ENCODE measurements around the gene LRRFIP1.

The LRRFIP1 gene

DNA sequence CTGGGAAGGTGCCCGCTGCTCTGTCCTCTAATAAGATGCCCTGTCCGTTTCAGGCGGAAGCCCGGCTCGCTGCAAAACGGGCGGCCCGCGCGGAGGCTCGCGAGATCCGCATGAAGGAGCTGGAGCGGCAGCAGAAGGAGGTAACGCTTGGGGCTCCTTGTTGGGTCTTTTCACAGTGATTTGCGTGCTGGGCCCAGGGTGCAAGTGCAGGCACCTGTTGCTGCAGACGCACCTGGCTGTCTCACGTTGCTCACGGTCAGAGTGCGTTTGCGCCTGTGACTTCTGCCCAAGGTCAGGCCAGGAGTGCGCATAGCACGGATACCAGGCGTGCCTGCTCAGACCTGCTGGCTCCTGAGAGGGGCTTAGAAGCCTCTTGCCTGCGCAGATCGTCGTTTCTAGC lies 81.1 kb downstream of the LRRFIP1 start:
- no peak for DNase-seq

DNA sequence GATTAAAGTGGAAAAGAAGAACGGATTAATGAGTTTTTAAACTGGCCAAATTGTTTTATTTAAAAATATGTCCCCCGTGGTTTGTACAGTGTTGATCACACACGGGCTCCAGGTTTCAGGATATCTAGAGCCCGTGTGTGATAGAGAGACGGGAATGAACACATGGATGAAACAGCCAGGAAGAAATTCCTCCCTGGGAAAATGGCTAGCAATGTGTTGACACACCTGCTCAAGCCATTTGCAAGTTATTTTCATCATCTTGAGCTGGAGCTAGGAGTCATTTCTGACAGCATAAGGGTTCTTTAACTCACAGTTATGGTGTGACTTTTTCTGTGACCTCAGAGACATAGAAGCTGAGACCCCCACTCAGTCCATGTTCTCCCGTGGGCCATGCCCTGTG lies 81.6 kb downstream of the LRRFIP1 start:
- no peak for DNase-seq

DNA sequence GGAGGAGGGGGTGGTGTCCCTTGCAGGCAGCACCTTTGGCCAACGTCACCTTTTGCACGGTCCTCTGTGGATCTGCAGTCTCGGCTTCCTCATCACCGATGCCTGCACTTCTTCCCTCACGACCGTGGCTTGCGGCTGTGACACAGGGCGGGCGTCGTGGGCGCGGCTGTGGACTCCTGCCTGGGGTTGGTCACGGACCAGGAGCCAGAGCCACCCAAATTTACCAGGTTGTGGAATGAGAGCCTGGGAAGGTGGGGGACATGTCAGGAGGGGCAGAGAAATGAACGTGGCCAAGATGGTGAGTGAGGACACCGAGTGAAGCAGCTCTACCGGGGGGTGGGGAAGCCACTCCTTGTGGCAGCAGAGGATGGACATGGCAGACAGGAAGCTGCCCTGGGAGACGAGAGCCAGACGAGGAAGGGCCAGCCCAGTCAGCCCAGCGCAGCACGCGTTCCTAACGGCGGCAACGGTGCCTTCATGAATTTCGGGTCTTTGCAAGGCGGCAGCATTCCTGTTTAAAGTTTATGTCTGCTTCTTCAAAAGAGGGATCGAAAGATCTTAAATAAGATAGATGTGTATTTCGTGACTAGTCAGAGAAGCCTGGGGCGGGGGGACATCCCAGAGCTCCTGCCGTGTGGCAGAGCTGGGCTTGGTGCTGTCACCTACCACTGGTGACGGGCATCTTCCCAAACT lies 84.2 kb downstream of the LRRFIP1 start:
- no peak for DNase-seq

DNA sequence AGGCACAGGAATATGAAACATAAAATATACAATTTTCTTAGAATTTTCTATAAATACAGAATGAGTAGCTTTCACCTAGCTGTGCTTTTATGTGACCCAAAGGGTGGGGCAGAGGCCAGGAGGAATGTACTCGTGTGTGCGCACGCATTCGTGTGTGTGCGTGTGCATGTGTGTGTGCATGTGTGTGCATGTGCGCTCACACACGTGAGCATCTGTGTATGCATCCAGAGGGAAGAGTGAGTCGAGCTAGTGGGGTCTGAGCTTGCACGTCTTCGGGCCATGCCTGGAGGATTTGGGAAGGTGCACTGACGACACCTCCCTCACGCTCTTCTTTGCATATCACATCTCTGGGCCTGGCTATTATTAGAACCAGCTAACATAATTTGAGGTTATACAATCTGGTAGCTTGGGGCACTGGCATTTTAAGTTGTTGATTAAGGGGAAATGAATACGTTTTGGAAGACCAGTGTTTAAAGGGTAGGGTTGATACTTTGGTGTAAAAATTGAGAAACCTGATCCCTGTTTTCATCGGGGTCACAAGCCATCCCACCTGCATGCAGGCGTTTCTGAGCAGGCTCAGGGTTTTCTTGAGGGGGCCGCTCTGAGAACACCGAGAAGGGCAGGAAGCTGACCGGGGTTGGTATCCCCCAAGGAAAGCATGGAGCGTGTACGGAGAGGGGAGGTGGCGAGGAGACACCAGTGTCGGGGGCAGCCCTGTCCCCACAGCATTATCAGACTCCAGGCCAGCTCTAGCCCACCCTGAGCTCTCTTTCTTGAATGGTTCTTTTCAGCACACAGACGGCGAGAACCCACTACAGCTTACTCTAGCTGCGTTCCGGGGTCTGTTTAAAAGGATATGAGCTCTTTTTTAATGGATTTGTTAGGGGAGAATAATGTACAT lies 85.3 kb downstream of the LRRFIP1 start:
- no peak for DNase-seq

DNA sequence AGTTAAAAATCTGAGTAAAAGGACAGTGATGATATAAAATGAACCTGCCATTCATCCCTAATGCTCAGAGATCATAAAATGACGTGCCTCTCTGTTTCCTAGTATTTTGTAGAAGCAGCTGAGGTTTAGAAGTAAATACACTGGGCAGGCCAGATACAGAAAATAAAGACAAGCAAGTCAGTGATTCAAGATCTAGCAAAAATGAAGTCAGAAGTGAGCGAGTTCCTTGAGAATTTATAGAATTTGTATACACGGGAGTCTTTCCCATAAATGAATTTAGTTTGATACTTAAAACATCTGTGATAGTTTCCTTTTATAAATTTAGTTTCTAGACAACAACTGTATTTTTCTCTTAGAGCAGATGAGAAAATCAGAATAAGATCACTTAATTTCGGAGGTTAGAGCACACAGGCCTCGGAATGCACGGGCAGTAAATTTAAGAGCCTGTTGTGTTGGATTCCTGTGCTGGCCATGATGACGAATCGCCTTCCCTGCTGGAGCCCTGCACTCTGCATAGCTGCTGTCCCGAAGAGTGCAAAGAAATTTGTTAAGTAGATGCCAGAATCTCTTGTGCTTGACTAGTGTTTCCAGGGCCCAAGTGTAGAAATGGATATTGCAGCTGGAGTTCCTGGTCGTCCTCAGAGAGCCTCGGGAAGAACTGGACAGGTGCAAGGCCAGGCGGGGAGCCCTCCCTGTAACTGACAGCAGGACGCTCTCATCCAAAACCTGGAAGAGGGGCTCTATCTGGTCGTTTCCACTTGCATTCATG lies 87.5 kb downstream of the LRRFIP1 start:
- DNase-seq, result no peak

DNA sequence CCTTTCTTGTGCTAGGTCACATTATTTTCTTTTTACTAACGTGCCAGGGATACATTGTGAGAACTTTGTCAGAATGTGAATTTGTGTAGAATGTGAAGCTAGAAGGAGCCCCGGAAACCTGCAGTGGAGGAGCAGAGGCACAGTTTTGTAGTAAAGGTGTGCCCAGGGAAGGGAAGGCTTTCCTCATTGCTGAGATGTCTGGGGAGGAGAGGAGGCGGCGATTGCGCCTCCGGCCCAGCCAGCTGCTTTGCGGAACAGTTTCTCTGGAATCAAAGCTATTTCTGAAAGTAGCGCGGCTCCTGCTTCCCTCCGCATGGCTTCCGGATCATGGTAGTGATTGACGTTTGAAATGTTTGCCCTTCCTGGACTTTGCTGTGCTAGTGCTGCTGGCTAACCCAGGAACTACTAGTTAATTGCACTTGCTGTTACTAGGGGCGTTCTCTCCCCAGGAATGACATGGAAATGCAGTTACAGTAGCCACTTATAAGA lies 88.1 kb downstream of the LRRFIP1 start:
- no peak for DNase-seq

DNA sequence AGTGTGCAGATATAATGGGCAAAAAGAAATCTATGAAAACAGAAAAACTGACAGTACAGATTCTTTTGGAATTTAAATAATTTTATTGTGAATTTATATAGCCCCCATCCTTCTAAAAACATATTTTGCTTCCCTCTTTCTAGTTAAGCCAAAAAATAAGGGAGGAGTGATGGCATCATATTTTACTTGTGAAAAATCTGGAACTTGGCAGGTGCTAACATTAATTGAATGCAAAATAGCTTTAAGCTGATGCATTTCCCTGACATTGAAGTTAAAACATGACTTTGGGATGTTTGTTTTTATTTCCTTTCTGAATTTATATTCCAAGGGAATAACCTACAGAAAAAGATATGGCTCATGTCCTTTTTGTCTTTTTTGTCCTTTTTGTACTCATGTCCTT lies 88.6 kb downstream of the LRRFIP1 start:
- DNase-seq, result no peak

DNA sequence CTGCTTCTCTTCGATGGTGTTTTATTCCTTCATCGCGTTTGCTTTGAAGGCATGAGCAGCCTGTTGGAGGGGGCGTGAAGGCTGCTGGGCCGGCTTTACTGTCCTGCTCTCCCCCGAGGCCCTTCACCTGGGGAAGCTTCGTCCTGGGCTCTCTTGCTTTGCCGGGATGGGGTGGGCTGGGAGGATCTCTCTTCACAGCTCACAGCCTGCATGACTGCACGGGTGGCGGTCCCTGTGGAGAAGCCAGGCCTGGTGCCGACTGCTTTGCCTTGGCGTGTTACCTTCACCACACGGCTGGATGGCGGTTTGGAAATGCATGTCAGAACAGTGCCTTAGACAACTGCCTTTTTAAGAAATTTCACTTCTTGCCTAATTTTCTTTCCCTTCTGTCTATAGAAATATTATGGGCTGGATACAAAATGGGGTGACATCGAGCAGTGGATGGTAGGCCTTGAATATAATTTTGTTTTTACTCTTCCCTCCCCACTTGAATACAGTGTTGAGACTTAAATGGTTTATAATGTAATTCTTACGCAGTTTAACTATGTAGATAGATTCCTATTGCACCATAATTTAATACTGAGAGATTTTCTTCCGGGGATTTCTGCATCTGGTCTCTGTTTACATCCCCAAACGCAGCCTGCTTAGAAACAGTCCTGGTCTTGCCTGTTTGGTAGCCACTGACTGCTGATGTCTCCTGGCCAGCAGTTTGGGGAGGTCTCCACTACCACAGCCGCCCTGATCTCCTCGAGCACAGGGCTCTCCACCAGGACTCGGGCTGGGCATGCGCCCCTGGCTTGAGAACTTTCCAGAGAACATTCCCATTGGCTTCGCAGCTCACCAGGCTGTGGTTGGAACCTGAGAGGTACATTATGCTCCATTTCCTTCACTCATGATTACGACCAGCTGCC lies 90.2 kb downstream of the LRRFIP1 start:
- DNase-seq, result no peak

DNA sequence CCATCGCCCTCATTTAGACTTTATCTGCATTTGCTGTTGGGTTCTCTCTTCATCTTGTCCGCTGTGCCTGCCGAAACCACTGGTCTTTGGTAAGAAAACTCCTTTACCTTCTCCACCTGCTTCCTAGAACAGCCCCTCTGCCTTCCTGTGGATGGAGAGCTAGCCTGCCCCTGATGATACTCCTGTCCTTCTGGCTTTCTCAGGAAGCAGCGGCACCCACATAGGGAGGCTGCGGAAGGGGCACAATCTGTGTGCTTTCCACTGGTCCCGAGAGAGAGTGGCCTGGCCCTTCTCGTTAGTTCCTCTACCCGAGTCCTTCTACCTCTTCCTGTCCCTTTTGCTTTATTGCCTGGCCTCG lies 90.9 kb downstream of the LRRFIP1 start:
- no peak for DNase-seq

DNA sequence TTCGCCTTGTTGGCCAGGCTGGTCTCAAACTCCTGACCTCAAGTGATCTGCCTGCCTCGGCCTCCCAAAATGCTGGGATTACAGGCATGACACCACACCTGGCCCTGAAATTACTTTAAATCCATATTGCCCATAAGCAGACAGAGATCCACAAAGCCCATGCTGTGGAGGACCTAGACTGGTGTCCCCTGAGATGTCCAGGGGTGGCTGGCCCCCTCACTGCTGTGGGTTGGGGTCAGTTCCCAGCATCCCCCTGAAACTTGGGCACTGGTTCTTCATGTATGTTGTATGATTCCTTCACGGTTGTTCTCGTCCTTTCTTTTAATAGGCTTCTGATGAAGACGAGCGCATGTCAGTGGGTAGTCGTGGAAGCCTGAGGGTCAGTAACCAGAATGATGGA lies 93.1 kb downstream of the LRRFIP1 start:
- DNase-seq, result no peak

DNA sequence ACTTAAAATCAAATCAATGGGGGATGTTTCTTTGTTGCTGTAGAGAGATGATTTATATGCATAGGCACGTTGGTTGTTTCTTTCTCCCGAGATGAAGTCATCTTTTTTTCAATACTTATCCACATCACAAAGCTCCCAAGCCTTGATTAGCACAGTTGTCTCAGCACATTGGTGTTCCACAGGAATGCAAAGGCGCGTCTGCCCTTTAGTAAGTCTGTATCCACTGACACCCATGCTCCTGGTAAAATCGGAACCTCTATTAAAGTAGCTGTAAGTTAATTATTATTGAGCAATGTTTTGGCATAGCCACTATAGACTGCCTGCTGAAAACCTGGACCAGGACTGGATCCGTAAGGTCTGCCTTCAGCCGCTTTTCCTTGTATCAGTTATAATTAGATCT lies 93.6 kb downstream of the LRRFIP1 start:
- DNase-seq, result no peak

DNA sequence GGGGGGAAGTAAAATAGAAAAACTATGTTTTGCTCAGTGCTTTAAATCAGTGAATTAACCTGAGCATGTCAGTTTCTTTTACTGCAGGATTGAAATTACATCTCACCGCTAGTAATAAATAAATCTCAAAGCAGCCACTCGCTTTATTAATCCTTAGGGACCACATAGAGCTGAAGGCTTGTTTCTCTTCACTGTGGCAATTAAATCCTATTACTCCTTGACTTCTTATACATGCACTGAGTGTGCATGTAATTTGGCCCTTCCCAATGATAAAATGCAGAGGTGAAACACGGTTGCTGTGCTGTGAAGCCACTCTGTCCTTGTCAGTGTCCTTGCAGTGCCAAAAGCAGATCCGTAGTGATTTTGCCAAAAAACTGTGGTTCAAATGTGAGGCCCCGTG lies 94.1 kb downstream of the LRRFIP1 start:
- no peak for DNase-seq

DNA sequence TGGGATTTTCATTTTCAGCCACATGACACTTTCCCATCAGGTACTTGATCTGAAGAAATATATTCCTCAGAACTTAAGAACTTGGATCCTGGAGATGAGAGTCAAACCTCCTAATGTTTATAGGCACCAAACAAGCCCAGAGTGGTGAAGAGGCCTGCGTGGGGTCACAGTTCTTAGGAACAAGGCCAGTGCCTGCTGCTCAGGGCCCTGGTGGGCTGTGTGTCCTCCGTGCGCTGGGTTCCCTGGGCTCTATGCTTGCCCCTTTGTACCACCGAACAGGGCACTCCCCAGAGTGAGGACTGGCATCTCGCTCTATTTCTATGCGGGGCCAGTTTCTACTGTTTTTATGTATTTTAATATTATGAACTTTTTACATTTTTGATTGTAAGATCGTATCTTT lies 95.2 kb downstream of the LRRFIP1 start:
- no peak for DNase-seq

DNA sequence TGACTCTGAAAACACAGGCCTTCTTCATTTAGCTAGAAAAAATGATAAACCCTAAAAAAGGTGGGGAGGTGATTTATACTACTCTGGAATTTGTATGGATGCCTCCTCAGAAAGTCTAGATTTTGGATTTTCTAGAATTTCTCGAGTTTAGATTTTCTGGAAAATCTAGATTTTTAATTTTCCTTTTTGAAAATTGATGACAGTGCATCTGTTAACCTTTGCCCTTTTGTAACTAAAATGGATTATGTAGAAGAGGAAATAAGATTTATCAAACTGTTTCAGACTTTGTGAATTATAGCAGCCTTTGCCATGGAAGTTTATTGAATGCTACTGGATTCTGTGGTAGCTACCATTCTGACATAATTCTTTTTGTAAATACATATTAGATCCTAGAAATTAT lies 95.6 kb downstream of the LRRFIP1 start:
- no peak for DNase-seq

DNA sequence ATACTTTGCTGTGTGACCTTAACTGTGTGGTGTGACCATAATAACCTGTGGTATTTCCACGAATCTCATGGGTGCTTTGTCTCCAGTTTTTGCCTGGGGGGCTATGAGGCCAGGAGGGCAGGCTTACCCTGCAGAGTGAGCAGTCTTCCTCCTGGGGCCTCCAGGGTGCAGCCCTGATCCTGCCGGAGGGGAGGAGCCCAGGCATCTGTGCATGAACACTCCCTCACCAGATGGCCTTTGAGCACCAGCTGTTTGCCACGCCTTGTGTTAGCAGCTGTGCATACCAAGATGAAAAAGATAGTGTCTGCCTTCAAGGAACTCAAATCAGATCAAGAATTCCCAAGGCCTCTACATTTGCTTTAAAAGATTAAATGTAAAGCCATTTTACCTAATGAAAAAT lies 96.2 kb downstream of the LRRFIP1 start:
- DNase-seq, result peak; percentile 55

DNA sequence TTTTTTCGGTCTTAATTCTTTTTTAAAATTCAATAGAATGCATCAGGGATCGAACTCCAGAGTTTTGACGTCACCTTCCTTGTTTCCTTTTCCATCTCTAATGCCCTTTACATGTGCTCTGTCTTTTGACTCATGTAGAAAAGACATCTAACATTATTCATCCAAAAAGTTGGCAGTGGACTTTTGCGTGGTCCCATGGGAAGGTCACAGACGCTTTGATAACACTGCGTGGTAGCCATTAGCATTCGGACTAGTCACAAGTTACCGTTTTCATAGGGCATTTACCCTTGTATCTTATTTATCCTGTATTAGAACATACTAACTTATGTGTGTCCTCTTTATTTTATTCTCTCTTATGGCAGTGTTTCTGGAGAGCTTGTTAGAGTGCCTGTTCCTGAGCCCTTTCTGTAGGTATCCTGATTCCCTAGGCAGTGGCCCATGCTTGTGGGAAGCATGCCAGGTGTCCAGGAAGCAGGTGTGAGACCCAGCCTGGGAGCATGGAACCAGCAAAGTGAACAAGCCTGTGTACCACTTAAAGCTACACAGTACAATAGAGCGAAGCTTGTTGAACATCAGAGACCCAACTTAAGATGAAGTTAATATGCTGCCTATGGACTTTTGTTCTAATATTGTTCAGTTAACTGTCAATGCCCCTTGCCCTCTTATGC lies 97.6 kb downstream of the LRRFIP1 start:
- peak; percentile 32 for DNase-seq

DNA sequence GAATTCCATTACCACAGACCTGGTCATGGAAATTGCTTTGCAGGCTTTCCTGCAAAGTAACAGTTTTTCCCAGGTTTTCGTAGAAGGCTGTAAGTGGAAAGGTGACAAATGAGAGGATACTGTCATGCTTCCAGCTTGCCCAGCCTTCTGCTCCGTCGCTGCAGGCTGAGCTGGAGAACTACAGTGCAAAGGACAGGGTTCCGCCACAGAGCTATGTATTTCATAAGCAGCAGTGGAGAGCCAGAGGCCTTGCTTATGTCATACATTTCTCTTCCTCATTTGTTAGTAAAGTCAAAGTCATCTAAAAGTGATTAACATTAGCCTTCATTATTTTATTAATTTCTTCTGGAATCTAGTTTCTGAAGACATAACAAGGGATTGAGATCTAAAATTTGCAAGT lies 98.3 kb downstream of the LRRFIP1 start:
- peak; percentile 33 for DNase-seq

DNA sequence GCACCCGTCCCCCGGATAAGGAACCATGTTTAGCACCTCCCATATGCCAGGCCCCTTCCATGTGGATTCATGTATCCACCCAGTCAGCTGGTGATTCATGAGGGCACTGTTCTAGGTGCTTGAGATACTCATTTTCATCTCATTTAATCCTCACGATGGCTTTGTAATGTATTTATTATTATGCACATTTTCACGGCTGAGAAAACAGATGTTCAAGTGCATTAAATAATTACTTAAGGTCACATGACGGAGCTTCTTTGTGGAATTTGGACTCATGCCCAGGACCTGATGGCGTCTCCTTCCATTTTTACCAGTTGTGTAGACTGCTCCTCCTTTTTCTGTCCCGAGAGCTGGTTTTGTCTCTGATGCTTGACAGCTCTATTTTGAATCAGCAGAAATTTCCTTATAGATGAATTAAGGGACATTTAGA lies 99.0 kb downstream of the LRRFIP1 start:
- no peak for DNase-seq

DNA sequence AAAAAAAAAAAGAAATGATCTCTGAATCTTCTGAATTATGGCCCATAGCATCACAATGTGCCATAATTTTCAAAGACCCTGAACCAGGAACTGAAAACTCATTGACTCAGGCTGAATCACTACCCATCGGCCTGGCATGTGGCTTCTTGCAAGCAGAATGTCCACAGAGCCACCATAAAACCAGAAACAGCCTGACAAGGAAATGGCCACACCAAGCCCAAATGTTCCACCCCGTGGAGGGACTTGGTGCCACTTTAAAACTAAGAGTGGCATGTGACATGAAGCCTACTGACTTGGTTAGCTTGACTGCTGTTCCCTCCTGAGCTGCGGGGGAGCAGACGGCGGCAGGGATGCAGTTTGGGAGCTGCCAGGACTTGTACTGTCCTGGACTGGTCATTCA lies 100.0 kb downstream of the LRRFIP1 start:
- peak; percentile 54 for DNase-seq

DNA sequence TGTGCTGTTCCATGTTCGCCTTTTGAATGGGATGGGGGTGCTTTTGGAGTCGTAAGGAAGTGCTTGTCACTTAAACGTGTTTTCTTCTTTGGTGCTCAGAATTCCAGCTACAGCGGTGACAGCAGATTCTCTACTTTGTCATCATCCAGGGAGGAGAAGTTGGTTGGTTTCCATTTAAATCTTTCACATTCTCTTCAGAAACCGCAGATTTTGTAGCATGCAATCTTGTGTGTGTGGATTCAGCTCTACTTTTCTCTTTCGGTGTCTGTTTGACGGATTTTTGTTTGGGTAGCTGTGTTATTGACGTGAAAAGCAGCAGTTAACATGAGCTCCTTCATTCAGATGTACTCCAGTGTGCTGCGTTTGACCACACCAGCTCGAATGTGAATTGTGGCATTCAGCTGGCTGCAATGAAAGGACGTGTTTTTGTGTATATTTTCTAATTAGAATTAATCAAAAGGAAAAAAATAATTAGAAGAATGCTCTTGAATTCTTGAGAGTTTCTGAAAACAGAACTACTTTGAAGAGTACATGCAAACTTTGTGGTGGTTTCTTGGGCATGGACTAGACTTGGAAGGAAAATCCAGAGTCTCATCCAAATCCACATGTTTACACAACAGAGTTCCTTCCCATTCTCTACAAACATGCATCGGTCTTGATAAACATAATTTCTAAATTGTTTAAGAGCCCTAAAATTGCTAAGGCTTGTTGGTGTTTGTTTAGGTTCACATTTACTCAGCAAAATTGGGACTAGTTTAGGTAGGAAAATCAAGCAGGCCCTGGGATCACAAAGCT lies 102.5 kb downstream of the LRRFIP1 start:
- no peak for DNase-seq

DNA sequence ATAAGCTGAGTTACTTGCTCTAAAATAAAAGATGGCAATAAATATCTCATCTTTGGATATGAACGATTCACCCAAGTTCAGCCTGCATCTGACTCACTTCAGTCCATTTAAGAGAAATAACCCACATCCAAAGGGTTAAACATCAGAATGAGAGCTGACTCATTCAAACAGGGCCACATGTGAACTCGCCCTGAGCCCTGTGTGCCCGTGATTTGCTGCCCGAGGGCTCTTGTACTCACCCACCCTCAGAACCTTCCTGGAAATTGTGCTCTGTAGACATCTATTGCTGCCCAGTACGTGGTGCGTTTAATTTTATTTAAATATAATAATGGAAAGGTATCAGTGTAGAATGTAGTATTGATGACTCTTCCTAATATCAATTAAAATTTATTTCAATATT lies 104.3 kb downstream of the LRRFIP1 start:
- DNase-seq, result peak; percentile 60

Measured in activated CD8-positive, alpha-beta memory T cell treated with anti-CD3 and anti-CD28 coated beads for 24 hours (primary cell).